Astrocyte (in vitro differentiated cells and primary cell): ENCODE data around the gene DESI1. TPM values are rescaled to one million over a fixed set of nuclear protein-coding genes. Genes with fewer than 3 reads are reported as not detected.

ENCODE experiments used
- DNase-seq: peaks from one replicate; pipeline ENCODE4 v3.0.0-alpha.2; 2010; ENCODE audit warnings: low read depth
- FAIRE-seq: peaks from 2 replicates; lab custom pipeline; 2011; peaks lifted over from hg19 to GRCh38; lab: Jason Lieb, UNC
- H2AFZ ChIP-seq: 2 replicates; pipeline ENCODE4 v1.6.0; 2012; ENCODE audit warnings: low read depth, low read length, inconsistent platforms
- H3K27ac ChIP-seq: 2 replicates; pipeline ENCODE4 v1.5.1; 2011; ENCODE audit warnings: low read depth, low read length, inconsistent platforms
- H3K27me3 ChIP-seq: 2 replicates; pipeline ENCODE4 v1.6.0; 2011; ENCODE audit warnings: low read length, inconsistent platforms; ENCODE audit not compliant: insufficient read depth
- H3K36me3 ChIP-seq: 2 replicates; pipeline ENCODE4 v1.5.1; 2011; ENCODE audit warnings: low read length, inconsistent platforms; ENCODE audit not compliant: insufficient read depth
- H3K4me1 ChIP-seq: 2 replicates; pipeline ENCODE4 v1.5.1; 2011; ENCODE audit warnings: low read length, inconsistent platforms; ENCODE audit not compliant: insufficient read depth
- H3K4me2 ChIP-seq: 2 replicates; pipeline ENCODE4 v1.6.0; 2012; ENCODE audit warnings: low read length, inconsistent platforms
- H3K4me3 ChIP-seq: 2 replicates; pipeline ENCODE4 v1.5.1; 2011; ENCODE audit warnings: low read depth, mild to moderate bottlenecking, low read length, inconsistent platforms; ENCODE audit not compliant: insufficient read depth
- H3K79me2 ChIP-seq: 2 replicates; pipeline ENCODE4 v1.6.0; 2012; ENCODE audit warnings: mild to moderate bottlenecking, low read length, inconsistent platforms; ENCODE audit not compliant: insufficient read depth
- H3K9ac ChIP-seq: 2 replicates; pipeline ENCODE4 v1.6.0; 2012; ENCODE audit warnings: mild to moderate bottlenecking, low read length, inconsistent platforms
- H3K9me3 ChIP-seq: 2 replicates; pipeline ENCODE4 v1.5.1; 2012; ENCODE audit warnings: low read depth, mild to moderate bottlenecking, low read length, inconsistent platforms; ENCODE audit not compliant: insufficient read depth
- H4K20me1 ChIP-seq: 2 replicates; pipeline ENCODE4 v1.6.0; 2012; ENCODE audit warnings: low read length, inconsistent platforms; ENCODE audit not compliant: insufficient read depth
- H3K27ac Mint-ChIP-seq: one replicate; pipeline ENCODE4 v1.8.0; 2021; ENCODE audit warnings: mild to moderate bottlenecking, mixed read lengths; ENCODE audit not compliant: unreplicated experiment
- H3K27me3 Mint-ChIP-seq: one replicate; pipeline ENCODE4 v1.8.0; 2021; ENCODE audit warnings: low read depth, mixed read lengths; ENCODE audit not compliant: unreplicated experiment
- H3K36me3 Mint-ChIP-seq: one replicate; pipeline ENCODE4 v1.8.0; 2021; ENCODE audit warnings: low read depth, mixed read lengths; ENCODE audit not compliant: unreplicated experiment
- H3K4me1 Mint-ChIP-seq: one replicate; pipeline ENCODE4 v1.8.0; 2021; ENCODE audit warnings: low read depth, mixed read lengths; ENCODE audit not compliant: unreplicated experiment
- H3K4me3 Mint-ChIP-seq: one replicate; pipeline ENCODE4 v1.8.0; 2021; ENCODE audit warnings: mild to moderate bottlenecking, moderate library complexity, mixed read lengths; ENCODE audit not compliant: unreplicated experiment
- H3K9me3 Mint-ChIP-seq: one replicate; pipeline ENCODE4 v1.8.0; 2021; ENCODE audit warnings: mild to moderate bottlenecking, mixed read lengths; ENCODE audit not compliant: unreplicated experiment
- CTCF ChIP-seq: IDR thresholded peaks from 2 replicates; pipeline ENCODE4 v1.5.1; 2011; ENCODE audit warnings: low read depth, mild to moderate bottlenecking, inconsistent platforms, low read length, moderate library complexity; ENCODE audit not compliant: insufficient read depth
- EZH2 ChIP-seq: IDR thresholded peaks from 2 replicates; pipeline ENCODE4 v1.6.1; 2012; ENCODE audit warnings: mild to moderate bottlenecking, low read length, inconsistent platforms; ENCODE audit not compliant: insufficient read depth
- total RNA-seq: library from RNA; stranded (reverse); gene quantifications from 2 replicates; pipeline ENCODE4 v1.2.1, GENCODE V29; 2021

Gene DESI1
- total RNA-seq, 1 donor from 2014 or later = 48.2 TPM

- no peaks in the 10 kb centered on the region for H3K9me3 Mint-ChIP-seq
- H3K27me3 Mint-ChIP-seq = no peaks in the 10 kb centered on the region
- Histone ChIP-seq H3K27ac (no peak overlapping the region), H3K79me2 (peaks cover 26% of the 10 kb centered on the region), H4K20me1 (peaks cover 45% of the 10 kb centered on the region), H2AFZ (no peak overlapping the region), H3K4me3 (no peak overlapping the region), H3K9ac (no peak overlapping the region), H3K36me3 (peaks cover 62% of the 10 kb centered on the region), H3K4me2 (no peak overlapping the region), H3K9me3 (no peaks in the 10 kb centered on the region), H3K4me1 (no peaks in the 10 kb centered on the region), H3K27me3 (no peaks in the 10 kb centered on the region)
- H3K4me3 Mint-ChIP-seq = no peak overlapping the region
- FAIRE-seq (no peak), DNase-seq (no peak)
- no peak for TF ChIP-seq CTCF
- TF ChIP-seq EZH2 = no peak
- H3K36me3 Mint-ChIP-seq = peaks cover 11% of the 10 kb centered on the region
- no peaks in the 10 kb centered on the region for H3K4me1 Mint-ChIP-seq
- H3K27ac Mint-ChIP-seq = no peak overlapping the region
Measured at GRCh38 chr22:41650229-41650628, 29.4 kb upstream of the DESI1 start.

GRCh38 chr22:41648432-41648831 is 27.6 kb upstream of the DESI1 start:
- Mint-ChIP-seq H3K4me3 (no peak overlapping the region), H3K27me3 (no peaks in the 10 kb centered on the region), H3K36me3 (peaks cover 11% of the 10 kb centered on the region), H3K27ac (peak overlapping the region; percentile 41), H3K9me3 (no peaks in the 10 kb centered on the region), H3K4me1 (no peaks in the 10 kb centered on the region)
- Histone ChIP-seq H3K36me3 (peaks cover 49% of the 10 kb centered on the region), H3K4me2 (no peak overlapping the region), H3K9ac (no peak overlapping the region), H3K27ac (no peak overlapping the region), H3K4me1 (no peaks in the 10 kb centered on the region), H2AFZ (no peak overlapping the region), H3K79me2 (peaks cover 29% of the 10 kb centered on the region), H3K9me3 (no peaks in the 10 kb centered on the region), H3K27me3 (no peaks in the 10 kb centered on the region), H4K20me1 (peaks cover 33% of the 10 kb centered on the region), H3K4me3 (no peak overlapping the region)
- FAIRE-seq (no peak), DNase-seq (no peak)
- TF ChIP-seq EZH2 = no peak
- no peak for TF ChIP-seq CTCF

DNA sequence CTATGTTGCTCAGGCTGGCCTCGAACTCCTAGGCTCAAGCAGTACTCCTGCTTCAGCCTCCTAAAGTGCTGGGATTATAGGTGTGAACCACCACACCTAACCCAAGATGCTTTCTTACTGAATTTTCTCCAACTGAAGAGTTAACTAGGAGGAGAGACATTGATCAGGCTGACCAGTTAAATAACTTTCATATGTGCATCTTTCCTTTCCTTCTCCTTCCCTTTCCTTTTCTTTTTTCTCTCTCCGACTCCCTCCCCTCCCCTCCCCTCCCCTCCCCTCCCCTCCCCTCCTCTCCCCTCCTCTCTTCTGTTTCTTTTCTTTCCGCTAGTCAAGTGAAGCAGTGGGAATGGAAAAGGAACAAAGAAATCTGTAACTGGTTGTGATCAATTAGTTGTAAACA is 26.9 kb upstream of the DESI1 start:
- Histone ChIP-seq H3K4me3 (no peak overlapping the region), H3K4me2 (no peak overlapping the region), H3K9me3 (no peaks in the 10 kb centered on the region), H4K20me1 (peaks cover 31% of the 10 kb centered on the region), H3K79me2 (peaks cover 32% of the 10 kb centered on the region), H3K36me3 (peaks cover 43% of the 10 kb centered on the region), H3K27me3 (no peaks in the 10 kb centered on the region), H3K9ac (no peak overlapping the region), H2AFZ (no peak overlapping the region), H3K4me1 (no peaks in the 10 kb centered on the region), H3K27ac (no peak overlapping the region)
- no peaks in the 10 kb centered on the region for H3K9me3 Mint-ChIP-seq
- H3K27me3 Mint-ChIP-seq = no peaks in the 10 kb centered on the region
- H3K4me3 Mint-ChIP-seq = no peak overlapping the region
- no peak for FAIRE-seq
- H3K36me3 Mint-ChIP-seq = peaks cover 13% of the 10 kb centered on the region
- DNase-seq = no peak
- H3K4me1 Mint-ChIP-seq = peaks cover 2% of the 10 kb centered on the region
- TF ChIP-seq EZH2 = no peak
- no peak overlapping the region for H3K27ac Mint-ChIP-seq
